Testis (tissue), 3 donors: Measurements from ENCODE around the gene HLA-C. TPM values are rescaled to one million over a fixed set of nuclear protein-coding genes. Genes with fewer than 3 reads are reported as not detected.
"Not testable (repeated sequence)": the region's sequence is repeated elsewhere in the genome, so short reads cannot be mapped to it uniquely, and the experiment has no call there.

Source experiments
- DNase-seq: peaks from one replicate; pipeline ENCODE4 v3.0.0-alpha.2; 2019
- H3K27ac ChIP-seq, 2 donors: fragments of 200-600 bp; sonication (generic); one replicate each; pipeline ENCODE4 v1.5.1; 2019
- H3K27me3 ChIP-seq: fragments of 200-600 bp; sonication (generic); one replicate; pipeline ENCODE4 v1.5.1; 2019
- H3K36me3 ChIP-seq: fragments of 200-600 bp; sonication (generic); one replicate; pipeline ENCODE4 v1.5.1; 2017; ENCODE audit warnings: low read depth; ENCODE audit errors: missing control alignments
- H3K4me1 ChIP-seq: fragments of 200-600 bp; sonication (generic); one replicate; pipeline ENCODE4 v1.5.1; 2019
- H3K4me3 ChIP-seq, 2 donors: fragments of 200-600 bp; sonication (generic); one replicate each; pipeline ENCODE4 v1.5.1; 2017 to 2019
- H3K9me3 ChIP-seq: fragments of 200-600 bp; sonication (generic); one replicate; pipeline ENCODE4 v1.5.1; 2017
- POLR2A ChIP-seq: fragments of 450-650 bp; IDR thresholded peaks from one replicate; pipeline ENCODE4 v1.6.1; 2017; ENCODE audit warnings: antibody characterized with exemption, mild to moderate bottlenecking, moderate library complexity
- WGBS, 2 donors: methylation state at CpG; one replicate each; pipeline ENCODE4 v1.1.5; 2018; 5-methylcytosine and 5-hydroxymethylcytosine counted together
- intact Hi-C: fragments of 100-400 bp; cut with DNase I; formaldehyde crosslinking; loops from one replicate; pipeline ENCODE4 v1.15.1; 2023; ENCODE audit warnings: low total_unique reads
- polyA plus RNA-seq: library from polyadenylated mRNA; stranded (reverse); fragments of 350-450 nt; fragmentation: Illumina TruSeq; extraction: RNeasy Lipid Tissue Mini Kit (QIAGEN cat#74804); gene quantifications from one replicate; pipeline ENCODE4 v1.2.3, GENCODE V29; 2014; ENCODE audit warnings: low read depth, low replicate concordance; ENCODE audit not compliant: insufficient read depth
- total RNA-seq, 2 donors: library from RNA; depleted of rRNA; stranded (reverse); fragments of >200 nt; gene quantifications; one replicate each; pipeline ENCODE4 v1.2.3, GENCODE V29; 2016
- TF ChIP-seq, protein P1 (sequence below), 3 experiments: fragments of 450-650 bp in 2 of 3; fragments of 200-600 bp in 1 of 3; sonication (generic) in 1 of 3; IDR thresholded peaks; one replicate each; pipeline ENCODE4 v1.5.1; 2016 to 2019; ENCODE audit warnings: antibody characterized with exemption in 3 of 3, mild to moderate bottlenecking in 2 of 3, moderate library complexity in 1 of 3

HLA-C gene
- total and polyA plus RNA-seq, 3 donors from 2014 or later, result 104 to 213 (median 135) TPM

DNA sequence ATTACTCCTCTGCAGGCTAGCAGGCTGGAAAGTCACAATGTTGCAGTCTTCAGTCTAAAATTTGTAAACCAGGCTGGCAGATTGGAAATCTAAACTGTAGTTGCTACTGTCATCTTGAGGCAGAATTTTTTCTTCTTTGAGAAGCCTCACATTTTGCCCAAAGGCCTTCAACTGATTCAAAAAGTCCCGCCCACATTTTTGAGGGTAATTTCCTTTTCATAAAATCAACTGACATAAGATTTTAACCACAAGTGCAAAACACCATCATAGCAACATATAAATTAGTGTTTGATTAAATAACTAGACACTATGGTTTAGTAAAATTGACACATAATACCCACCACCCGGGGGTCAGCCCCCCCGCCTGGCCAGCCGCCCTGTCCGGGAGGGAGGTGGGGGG lies 28.4 kb downstream of the HLA-C start:
- DNase-seq, result no peak
- Histone ChIP-seq H3K4me3 (no peak overlapping the region), H3K27me3 (no peaks in the 10 kb centered on the region), H3K27ac (no peak overlapping the region), H3K36me3 (no peaks in the 10 kb centered on the region), H3K4me1 (no peaks in the 10 kb centered on the region), H3K9me3 (no peaks in the 10 kb centered on the region)
- intact Hi-C loops, result no loop called here
- WGBS, 2 donors, result 40 to 72% methylated on average over 1 of the region's 5 CpGs
- TF ChIP-seq, protein P1, sequence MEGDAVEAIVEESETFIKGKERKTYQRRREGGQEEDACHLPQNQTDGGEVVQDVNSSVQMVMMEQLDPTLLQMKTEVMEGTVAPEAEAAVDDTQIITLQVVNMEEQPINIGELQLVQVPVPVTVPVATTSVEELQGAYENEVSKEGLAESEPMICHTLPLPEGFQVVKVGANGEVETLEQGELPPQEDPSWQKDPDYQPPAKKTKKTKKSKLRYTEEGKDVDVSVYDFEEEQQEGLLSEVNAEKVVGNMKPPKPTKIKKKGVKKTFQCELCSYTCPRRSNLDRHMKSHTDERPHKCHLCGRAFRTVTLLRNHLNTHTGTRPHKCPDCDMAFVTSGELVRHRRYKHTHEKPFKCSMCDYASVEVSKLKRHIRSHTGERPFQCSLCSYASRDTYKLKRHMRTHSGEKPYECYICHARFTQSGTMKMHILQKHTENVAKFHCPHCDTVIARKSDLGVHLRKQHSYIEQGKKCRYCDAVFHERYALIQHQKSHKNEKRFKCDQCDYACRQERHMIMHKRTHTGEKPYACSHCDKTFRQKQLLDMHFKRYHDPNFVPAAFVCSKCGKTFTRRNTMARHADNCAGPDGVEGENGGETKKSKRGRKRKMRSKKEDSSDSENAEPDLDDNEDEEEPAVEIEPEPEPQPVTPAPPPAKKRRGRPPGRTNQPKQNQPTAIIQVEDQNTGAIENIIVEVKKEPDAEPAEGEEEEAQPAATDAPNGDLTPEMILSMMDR (IDR thresholded peaks at IDR 0.05), result no peak
- TF ChIP-seq POLR2A, result no peak

DNA sequence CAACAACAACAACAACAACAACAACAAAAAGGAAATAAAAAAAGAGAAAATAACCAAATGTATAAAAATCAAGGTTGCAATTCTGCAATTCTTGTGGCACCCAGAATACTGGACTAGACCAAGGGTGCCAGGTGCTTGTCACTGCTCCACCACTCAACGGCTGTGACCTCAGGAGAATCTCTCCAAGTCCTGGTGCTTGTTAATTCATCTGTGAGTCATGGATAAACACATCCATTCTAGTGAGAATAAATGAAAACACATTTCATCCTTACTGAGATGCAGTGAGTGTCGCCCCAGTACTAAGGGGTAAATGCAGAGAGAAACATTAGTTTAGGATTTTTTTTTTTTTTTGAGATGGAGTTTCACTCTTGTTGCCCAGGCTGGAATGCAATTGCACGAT lies 32.0 kb downstream of the HLA-C start:
- WGBS, 2 donors, result 26% methylated on average over 3 of the region's 3 CpGs
- no peak for TF ChIP-seq POLR2A
- TF ChIP-seq, protein P1 (IDR thresholded peaks at IDR 0.05), result no peak
- Histone ChIP-seq H3K36me3 (no peaks in the 10 kb centered on the region), H3K4me3 (no peak overlapping the region), H3K27me3 (no peaks in the 10 kb centered on the region), H3K4me1 (no peaks in the 10 kb centered on the region), H3K27ac (no peak overlapping the region), H3K9me3 (no peaks in the 10 kb centered on the region)
- no peak for DNase-seq
- intact Hi-C loops, result no loop called here

GRCh38 chr6:31234101-31234500 lies 37.8 kb downstream of the HLA-C start:
- 52 to 53% methylated on average over 4 of the region's 4 CpGs for WGBS, 2 donors
- H3K27me3 ChIP-seq, H3K4me3 ChIP-seq, H3K36me3 ChIP-seq, DNase-seq, H3K4me1 ChIP-seq, H3K27ac ChIP-seq, H3K9me3 ChIP-seq, intact Hi-C loops: not testable (repeated sequence)

DNA sequence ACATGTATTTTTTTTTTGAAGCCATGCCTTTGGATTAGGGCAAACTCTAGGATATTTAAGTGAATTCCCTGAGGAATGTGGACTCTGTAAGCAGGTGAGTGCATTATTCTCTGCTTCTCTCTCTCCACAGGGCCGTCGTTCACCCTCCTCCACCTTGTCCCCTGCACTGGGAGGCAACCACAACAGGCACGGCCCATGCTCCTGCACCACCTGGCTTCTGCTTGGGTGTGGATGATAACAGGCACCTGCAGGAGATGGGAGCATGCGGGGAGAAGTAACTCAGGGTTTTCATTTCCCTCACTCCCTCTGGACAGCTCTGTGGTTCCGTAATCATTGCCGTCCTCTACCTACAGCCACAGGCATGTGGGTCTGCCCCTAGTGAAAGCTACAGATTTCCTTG lies 43.4 kb downstream of the HLA-C start:
- Histone ChIP-seq H3K4me1 (no peaks in the 10 kb centered on the region), H3K36me3 (no peaks in the 10 kb centered on the region), H3K9me3 (no peaks in the 10 kb centered on the region), H3K4me3 (no peak overlapping the region), H3K27ac (no peak overlapping the region), H3K27me3 (no peaks in the 10 kb centered on the region)
- 81 to 88% methylated on average over 6 of the region's 6 CpGs for WGBS, 2 donors
- DNase-seq, result no peak
- intact Hi-C loops, result no loop called here
- no peak for TF ChIP-seq POLR2A
- TF ChIP-seq, protein P1 (IDR thresholded peaks at IDR 0.05), result no peak

DNA sequence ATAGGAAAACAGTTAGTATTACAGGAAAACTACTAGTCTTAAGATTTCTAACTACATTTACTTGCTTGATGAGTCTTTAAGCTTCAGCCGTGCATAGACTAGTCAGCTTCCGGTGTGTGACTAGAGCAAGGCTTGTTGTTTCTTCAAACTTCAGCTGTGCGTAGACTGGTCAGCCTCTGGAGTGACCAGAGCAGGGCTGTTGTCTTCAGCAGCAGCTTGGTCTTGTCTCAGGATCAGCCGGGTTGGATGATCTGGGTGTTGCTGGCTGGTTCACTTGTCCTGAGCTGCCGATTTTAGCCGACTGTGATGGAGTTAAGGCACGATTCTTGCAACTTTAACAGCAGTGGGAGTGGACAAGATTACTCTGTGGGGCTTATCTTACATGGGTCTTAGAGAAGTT lies 44.7 kb downstream of the HLA-C start:
- Histone ChIP-seq H3K27ac (no peak overlapping the region), H3K4me1 (no peaks in the 10 kb centered on the region), H3K9me3 (no peaks in the 10 kb centered on the region), H3K4me3 (no peak overlapping the region), H3K36me3 (no peaks in the 10 kb centered on the region), H3K27me3 (no peaks in the 10 kb centered on the region)
- WGBS, 2 donors, result 72 to 84% methylated on average over 7 of the region's 7 CpGs
- DNase-seq, result no peak
- TF ChIP-seq, protein P1 (IDR thresholded peaks at IDR 0.05), result no peak
- TF ChIP-seq POLR2A, result no peak
- intact Hi-C loops, result no loop called here
